NCI-H1092 treated with DMSO at 0.1 percent for 48 hours (cell line): Measurements from ENCODE around the gene SLC30A4.
A peak's percentile ranks its signal among the peaks of the same experiment; 100 is the strongest.
"Not testable (repeated sequence)": the region's sequence is repeated elsewhere in the genome, so short reads cannot be mapped to it uniquely, and the experiment has no call there.

Source experiments
- DNase-seq: peaks from one replicate; lab custom pipeline; 2025; lab: John Stamatoyannopoulos, UW

SLC30A4 gene

DNA sequence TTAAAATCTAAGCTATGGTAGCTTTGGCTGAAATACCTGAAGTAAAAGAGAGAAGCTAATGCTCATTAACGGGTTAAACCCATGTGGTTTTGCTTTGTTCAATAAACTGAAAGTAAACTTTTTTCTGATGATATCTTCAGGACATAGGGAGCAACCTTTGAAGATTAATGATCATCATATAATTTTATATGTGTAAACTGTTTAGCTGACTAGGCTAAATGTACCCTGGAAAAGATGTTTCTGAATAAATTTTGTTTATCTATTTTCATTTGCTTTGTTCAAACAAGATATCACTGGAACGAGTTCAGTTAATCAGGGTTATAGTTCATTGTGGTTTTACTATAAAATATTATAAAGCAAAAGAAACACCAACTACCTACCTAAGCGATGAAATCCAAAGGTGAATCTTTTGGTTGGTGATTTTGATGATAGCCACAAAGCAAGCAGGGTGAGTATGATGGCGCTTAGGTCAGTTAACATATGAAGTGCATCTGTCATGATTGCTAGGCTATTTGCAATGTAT, 11.7 kb downstream of the SLC30A4 start:
- no peak for DNase-seq

GRCh38 chr15:45507143-45507542, 15.4 kb downstream of the SLC30A4 start:
- not testable (repeated sequence) for DNase-seq

DNA sequence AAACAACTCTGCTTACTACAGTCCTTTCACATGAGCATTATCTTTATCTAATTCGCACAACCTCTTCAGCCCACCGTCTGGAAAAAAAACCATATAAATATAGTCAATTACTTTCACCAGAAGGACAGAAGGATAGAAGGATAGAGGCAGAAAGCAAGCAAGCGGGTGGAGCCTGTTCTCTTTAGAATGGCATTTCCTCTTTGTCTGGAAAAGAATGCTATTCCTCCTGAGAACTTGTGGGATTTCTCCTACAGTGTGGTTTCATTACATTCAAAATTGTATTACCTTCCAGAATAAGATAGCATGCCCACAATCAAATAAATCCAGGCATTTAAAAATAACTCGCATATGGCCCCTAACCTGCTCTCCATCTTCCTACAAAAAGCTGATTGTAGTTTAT, 23.1 kb downstream of the SLC30A4 start:
- no peak for DNase-seq

DNA sequence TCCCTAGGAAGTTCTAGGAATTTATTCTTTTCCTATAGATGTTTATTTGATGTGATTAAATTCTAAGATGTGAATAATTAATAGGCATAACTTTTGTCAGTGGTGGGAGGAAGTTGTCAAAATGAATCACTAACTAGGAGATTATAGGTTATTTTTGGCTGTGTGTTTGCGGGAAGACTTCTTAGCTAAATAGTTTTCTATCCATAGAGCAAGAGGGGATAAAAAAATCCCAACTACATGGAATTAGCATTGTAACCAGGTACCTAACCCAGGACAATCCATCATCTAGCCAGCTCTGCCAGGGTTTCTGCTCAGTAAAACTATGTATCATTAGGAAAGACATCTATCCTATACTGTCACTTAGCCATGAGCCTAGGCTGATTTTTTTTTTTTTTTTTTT, 23.9 kb downstream of the SLC30A4 start:
- DNase-seq = no peak

DNA sequence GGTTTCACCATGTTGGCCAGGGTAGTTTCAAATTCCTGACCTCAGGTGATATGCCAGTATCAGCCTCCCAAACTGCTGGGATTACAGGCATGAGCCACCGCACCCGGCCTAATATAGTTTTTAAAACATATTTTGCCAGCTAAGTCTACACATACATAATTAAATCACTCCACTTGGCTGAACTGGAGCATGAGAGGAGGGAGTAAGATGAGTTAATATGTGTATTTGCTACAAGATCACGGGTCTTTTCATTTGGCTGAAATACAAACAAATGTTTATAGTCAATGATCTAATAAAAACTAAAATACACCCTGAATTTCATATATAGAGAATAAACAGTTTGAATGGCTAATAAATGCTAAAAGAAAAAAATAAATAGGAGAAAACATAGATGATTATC, 25.3 kb downstream of the SLC30A4 start:
- DNase-seq = no peak

GRCh38 chr15:45496658-45497057, 25.9 kb downstream of the SLC30A4 start:
- no peak for DNase-seq

- no peak for DNase-seq
Observed at GRCh38 chr15:45495588-45495987, 27.0 kb downstream of the SLC30A4 start.

DNA sequence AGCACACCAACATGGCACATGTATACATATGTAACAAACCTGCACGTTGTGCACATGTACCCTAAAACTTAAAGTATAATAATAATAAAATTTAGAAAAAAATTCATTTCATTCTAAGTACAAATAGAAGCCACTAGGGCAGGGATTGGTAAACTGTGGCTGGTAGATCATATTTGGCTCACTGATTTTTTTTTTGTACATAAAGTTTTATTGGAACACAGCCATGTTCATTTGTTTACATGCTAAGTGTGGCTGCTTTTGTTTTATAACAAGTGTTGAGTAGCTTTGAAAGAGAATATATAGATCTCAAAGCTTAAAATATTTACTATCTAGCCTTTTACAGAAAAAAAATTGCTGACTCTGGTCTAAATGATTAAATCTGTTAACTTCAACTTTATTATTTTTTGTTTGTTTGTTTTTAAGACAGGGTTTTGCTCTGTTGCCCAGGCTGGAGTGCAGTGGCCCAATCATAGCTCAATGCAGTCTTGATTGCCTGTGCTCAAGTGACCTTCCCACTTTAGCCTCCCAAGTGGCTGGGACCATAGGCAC, 32.8 kb downstream of the SLC30A4 start:
- DNase-seq = no peak

- no peak for DNase-seq
Observed at GRCh38 chr15:45486317-45486716, 36.2 kb downstream of the SLC30A4 start.

GRCh38 chr15:45481135-45481534, 41.4 kb downstream of the SLC30A4 start:
- no peak for DNase-seq

DNA sequence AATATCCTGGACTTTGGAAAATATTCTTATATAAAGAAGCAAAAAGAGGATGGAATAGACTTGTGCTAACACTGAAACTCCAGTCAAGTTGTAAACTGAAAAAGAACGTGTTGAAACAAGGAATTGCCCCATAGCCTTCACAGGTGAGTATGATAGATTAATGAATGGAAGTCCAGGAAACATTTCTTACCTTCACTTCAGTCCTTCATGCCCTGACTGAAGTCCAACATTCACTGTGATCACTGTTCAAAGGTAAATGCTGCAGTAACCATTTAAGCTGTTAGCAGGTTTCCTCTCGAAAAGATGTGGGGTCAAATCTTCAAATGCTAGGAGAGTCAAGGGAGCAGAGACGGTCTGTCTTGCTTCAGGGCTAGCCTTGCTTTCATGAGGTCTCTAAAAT, 46.1 kb downstream of the SLC30A4 start:
- DNase-seq = no peak

GRCh38 chr15:45474799-45475198, 47.8 kb downstream of the SLC30A4 start:
- DNase-seq = no peak

DNA sequence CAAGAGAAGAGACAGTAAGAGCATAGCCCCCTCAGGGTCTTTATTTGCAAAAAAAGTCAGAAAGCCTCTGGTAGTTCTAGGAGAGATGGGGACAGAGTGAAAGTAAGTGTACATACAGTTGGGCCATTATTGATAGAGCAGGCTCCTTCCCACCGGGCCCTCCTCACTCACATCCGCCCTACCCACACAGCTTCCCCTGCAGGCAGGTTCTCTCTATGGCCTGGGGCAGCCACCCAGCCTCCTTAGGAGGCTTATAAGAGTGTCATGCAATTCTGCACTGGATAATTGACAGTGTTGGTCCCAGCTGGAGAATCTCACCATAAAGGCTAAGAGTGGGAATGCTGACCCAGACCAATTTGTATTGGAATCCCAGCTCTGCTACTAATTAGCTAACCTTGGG, 49.5 kb downstream of the SLC30A4 start:
- no peak for DNase-seq

- no peak for DNase-seq
Observed at GRCh38 chr15:45471151-45471550, 51.4 kb downstream of the SLC30A4 start.

DNA sequence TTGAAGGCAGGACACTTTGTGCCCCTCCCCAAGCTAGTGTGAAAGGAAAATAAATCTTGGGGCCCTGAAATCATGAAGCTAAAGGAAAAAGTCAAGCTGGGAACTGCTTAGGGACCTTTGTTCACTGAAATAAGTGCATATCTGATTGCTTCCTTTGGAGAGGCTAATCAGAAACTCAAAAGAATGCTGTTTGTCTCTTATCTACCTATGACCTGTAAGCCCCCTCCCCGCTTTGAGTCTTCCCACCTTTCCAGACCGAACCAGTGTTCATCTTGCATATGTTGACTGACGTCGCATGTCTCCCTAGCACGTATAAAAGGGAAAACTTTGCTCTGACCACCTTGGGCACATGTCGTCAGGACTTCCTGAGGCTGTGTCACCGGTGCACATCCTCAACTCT, 53.1 kb downstream of the SLC30A4 start:
- no peak for DNase-seq

DNA sequence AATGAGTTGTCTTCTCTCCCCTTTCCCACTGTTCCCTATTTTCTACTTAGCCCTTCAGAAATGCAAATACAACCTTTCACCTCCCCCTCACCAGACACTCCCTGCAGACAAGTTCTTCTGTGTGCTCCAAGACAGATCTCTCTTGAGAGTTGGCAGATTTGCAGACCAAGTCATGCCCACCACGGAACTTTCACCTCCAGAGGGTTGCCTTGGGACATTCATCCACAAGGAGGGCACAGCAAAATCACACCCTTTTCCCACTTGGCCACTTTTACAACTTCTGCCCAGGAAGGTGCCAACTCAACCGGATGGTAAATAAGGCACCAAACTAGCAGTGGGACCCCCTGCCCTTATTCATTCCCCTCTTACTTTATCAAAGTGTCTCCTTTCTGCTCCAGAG, 53.5 kb downstream of the SLC30A4 start:
- no peak for DNase-seq

- DNase-seq = no peak
Observed at GRCh38 chr15:45468294-45468693, 54.3 kb downstream of the SLC30A4 start.

DNA sequence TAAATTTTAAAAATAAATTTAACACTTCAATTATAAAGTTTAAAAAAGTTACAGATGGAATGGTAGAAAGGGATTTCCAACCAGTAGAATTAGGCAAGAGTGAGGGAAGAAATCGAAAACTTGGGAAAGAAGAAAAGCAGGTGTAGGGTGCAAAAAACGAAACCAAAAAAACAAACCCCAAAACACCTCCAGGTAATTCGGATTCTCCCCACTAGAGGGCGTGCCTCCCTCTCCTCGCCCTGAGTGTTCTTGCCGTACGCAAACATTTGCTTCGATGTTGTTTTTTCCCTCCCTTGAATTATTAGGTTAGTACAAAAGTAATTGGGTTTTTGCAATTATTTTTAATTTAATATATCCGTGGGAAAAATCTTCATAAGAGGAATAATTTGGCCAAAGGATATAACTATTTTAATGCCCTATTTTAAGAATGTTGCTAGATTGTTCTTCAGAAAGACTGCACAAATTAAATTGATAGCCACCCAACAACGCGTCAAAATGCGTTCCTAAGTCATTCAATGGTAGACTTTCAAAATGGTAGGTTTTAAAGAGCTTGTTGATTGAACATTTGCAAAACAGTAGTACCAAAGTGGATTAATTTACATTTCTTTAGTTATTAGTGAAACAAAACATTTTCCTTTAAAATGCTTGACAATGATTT, 63.7 kb downstream of the SLC30A4 start:
- DNase-seq = peak; percentile 39

- peak; percentile 83 for DNase-seq
Observed at GRCh38 chr15:45457641-45458539, 64.7 kb downstream of the SLC30A4 start.

GRCh38 chr15:45457220-45457619, 65.3 kb downstream of the SLC30A4 start:
- no peak for DNase-seq

DNA sequence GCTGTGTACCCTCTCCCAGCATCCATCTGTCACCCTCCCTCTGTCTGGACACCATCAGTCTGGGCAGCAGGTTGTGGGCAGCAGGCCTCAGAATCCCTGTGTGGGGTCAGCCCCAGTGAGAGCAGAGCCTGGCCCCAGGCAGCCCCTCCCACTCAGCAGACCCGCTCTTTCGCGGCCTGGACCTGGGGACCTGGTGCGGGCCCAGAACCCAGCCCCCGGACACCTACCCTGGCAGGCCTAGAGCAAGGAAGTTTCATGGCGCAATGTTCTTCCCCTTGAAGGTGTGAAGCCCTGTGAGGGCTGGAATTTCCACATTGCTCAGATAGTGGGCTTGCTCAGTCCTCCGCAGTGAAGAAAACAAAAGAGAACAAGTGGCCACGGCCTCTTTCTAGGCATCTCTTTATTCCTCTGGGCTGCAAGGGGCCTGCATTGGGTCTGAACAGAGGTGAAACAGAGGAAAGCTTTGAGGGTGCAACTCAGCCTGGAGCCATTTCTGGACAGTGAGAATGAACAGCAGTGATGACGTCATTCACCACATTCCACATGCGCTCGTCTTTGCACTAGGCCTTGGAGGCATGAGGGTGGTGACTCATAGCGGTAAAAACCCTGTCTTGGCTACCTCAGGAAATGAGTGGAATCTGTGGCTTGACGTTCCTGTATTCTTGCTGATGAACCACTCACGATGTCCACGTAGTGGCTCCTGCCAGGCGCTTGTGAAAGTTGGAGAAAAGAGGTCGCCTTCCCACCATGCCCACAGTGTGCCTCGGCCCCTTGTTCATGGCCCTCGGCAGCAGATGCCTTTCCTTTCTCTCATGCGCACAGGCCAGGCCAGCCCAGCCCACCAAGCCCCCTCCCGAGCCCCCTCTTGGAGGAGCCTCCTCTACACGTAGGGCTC, 66.1 kb downstream of the SLC30A4 start:
- DNase-seq = no peak

DNA sequence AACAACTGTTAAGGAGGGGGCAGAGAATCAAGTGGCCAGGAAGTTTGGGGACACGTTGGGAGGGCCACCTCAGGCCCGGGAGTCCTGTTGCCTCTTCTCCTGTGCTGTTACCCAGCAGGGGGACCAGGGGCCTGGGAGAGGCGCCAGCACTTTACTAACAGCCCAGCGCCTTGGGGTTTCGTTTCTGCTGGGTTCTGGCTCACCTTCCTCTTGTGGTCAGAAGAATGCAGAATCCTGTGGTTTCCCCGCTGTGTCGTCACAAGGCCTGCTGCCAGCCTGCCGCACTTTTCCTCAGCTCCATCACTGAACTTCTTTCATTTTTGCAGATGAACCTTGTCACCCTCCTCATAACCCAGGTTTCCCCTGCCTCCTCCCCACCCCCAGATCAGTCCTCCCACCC, 67.7 kb downstream of the SLC30A4 start:
- DNase-seq = no peak
